Kidney epithelial cell (primary cell): ENCODE data around the gene NHSL2. TPM values are rescaled to one million over a fixed set of nuclear protein-coding genes. Genes with fewer than 3 reads are reported as not detected.

ENCODE experiments used
- DNase-seq: peaks from one replicate; pipeline ENCODE4 v3.0.0-alpha.2; 2010; ENCODE audit warnings: low read depth
- H3K27me3 ChIP-seq: 2 replicates; pipeline ENCODE4 v1.6.0; 2011; ENCODE audit warnings: low read length; ENCODE audit not compliant: control insufficient read depth, insufficient read depth
- H3K36me3 ChIP-seq: 2 replicates; pipeline ENCODE4 v1.5.1; 2011; ENCODE audit warnings: low read length; ENCODE audit not compliant: control insufficient read depth, insufficient read depth
- H3K4me3 ChIP-seq: 2 replicates; pipeline ENCODE4 v1.5.1; 2011; ENCODE audit warnings: low read depth, mild to moderate bottlenecking, control low read depth, low read length
- CTCF ChIP-seq: IDR thresholded peaks from 2 replicates; pipeline ENCODE4 v1.5.1; 2011; ENCODE audit warnings: mild to moderate bottlenecking, moderate library complexity, low read length, control low read depth, inconsistent platforms; ENCODE audit not compliant: insufficient read depth, poor library complexity, severe bottlenecking
- total RNA-seq: library from RNA; depleted of rRNA; stranded (reverse); fragments of >200 nt; gene quantifications from 2 replicates; pipeline ENCODE4 v1.2.3, GENCODE V29; 2015

Gene NHSL2
- total RNA-seq, 1 donor from 2014 or later, result 1.4 TPM

GRCh38 chrX:72041871-72042851 is 131.5 kb downstream of the NHSL2 start:
- no peak for DNase-seq
- H3K27me3 ChIP-seq, result peaks cover 3% of the 10 kb centered on the region
- no peak for TF ChIP-seq CTCF
- no peaks in the 10 kb centered on the region for H3K36me3 ChIP-seq
- H3K4me3 ChIP-seq, result no peak overlapping the region

GRCh38 chrX:72042852-72043248 is 132.2 kb downstream of the NHSL2 start:
- no peaks in the 10 kb centered on the region for H3K36me3 ChIP-seq
- H3K27me3 ChIP-seq, result peaks cover 3% of the 10 kb centered on the region
- no peak overlapping the region for H3K4me3 ChIP-seq
- DNase-seq, result no peak
- no peak for TF ChIP-seq CTCF

GRCh38 chrX:72043636-72044035 is 133.0 kb downstream of the NHSL2 start:
- no peak for DNase-seq
- no peak overlapping the region for H3K4me3 ChIP-seq
- H3K27me3 ChIP-seq, result peaks cover 3% of the 10 kb centered on the region
- no peak for TF ChIP-seq CTCF
- no peaks in the 10 kb centered on the region for H3K36me3 ChIP-seq

- Histone ChIP-seq H3K4me3 (no peak overlapping the region), H3K27me3 (peaks cover 3% of the 10 kb centered on the region), H3K36me3 (no peaks in the 10 kb centered on the region)
- TF ChIP-seq CTCF, result no peak
- no peak for DNase-seq
Observed at GRCh38 chrX:72045141-72045540, 134.5 kb downstream of the NHSL2 start.

- Histone ChIP-seq H3K27me3 (peaks cover 3% of the 10 kb centered on the region), H3K4me3 (no peak overlapping the region), H3K36me3 (no peaks in the 10 kb centered on the region)
- no peak for TF ChIP-seq CTCF
- peak; percentile 21 for DNase-seq
Observed at GRCh38 chrX:72045552-72046277, 135.1 kb downstream of the NHSL2 start.
